HepG2 (cell line): ENCODE data around the gene KCTD5. TPM values are rescaled to one million over a fixed set of nuclear protein-coding genes. Genes with fewer than 3 reads are reported as not detected.

Experiments
- ATAC-seq: fragments of 200-7000 bp; cut with Tn5 transposase; 3 replicates; pipeline ENCODE4 v1.9.1; 2020; ENCODE audit warnings: mild to moderate bottlenecking, moderate library complexity
- BruUV-seq: library from RNA; stranded (reverse); fragments of 400-500 nt; replicated peaks from 2 replicates; lab custom pipeline; 2021; lab: Mats Ljungman, UMichigan
- CTCF ChIA-PET: fragments of 300-600 bp; formaldehyde crosslinking; extraction: SDS; loops from one replicate; lab custom pipeline; 2021; ENCODE audit warnings: low total read pairs, inconsistent platforms, low intra/inter-chr PET ratio; lab: Yijun Ruan, JAX
- POLR2A ChIA-PET: fragments of 350-600 bp; sonication (Branson Sonifier 250); formaldehyde crosslinking; loops from one replicate; lab custom pipeline; 2020; ENCODE audit warnings: antibody characterized with exemption, inconsistent platforms; lab: Yijun Ruan, JAX
- DNase-seq: peaks from one replicate; pipeline ENCODE4 v3.0.0-alpha.2; 2015; ENCODE audit warnings: low spot score
- FAIRE-seq: peaks from 3 replicates; lab custom pipeline; 2011; peaks lifted over from hg19 to GRCh38; lab: Jason Lieb, UNC
- H2AFZ ChIP-seq: one replicate; pipeline ENCODE4 v1.6.1; 2011; ENCODE audit warnings: low read length, inconsistent platforms
- H3K27ac ChIP-seq: fragments of 300-600 bp; 3 replicates; pipeline ENCODE4 v1.8.0; 2011; ENCODE audit warnings: mixed run types, mild to moderate bottlenecking, mixed read lengths, low read length, inconsistent platforms; ENCODE audit not compliant: insufficient read depth; ENCODE audit errors: extremely low read length
- H3K27me3 ChIP-seq, 2 experiments: fragments of 200-600 bp in 1 of 2; 2 replicates in 1 of 2; 3 replicates in 1 of 2; pipeline versions ENCODE4 v1.6.0 to v1.8.0; 2011; ENCODE audit warnings: low read length in 2 of 2, mild to moderate bottlenecking in 2 of 2, moderate library complexity in 2 of 2, inconsistent platforms in 1 of 2; ENCODE audit not compliant: insufficient read depth in 2 of 2, control insufficient read depth in 1 of 2
- H3K36me3 ChIP-seq, 2 experiments: fragments of 200-600 bp in 1 of 2; replicated peaks in 1 of 2; 2 replicates in 1 of 2; 3 replicates in 1 of 2; pipeline versions ENCODE4 v1.5.1 to v1.8.0; 2011; ENCODE audit warnings: low read length in 2 of 2, inconsistent platforms in 1 of 2; ENCODE audit not compliant: insufficient read depth in 2 of 2, control insufficient read depth in 1 of 2
- H3K4me1 ChIP-seq: 2 replicates; pipeline ENCODE4 v1.5.1; 2012; ENCODE audit warnings: low read length, inconsistent platforms; ENCODE audit not compliant: insufficient read depth
- H3K4me2 ChIP-seq: 2 replicates; pipeline ENCODE4 v1.6.0; 2011; ENCODE audit warnings: low read depth, low read length, inconsistent platforms
- H3K4me3 ChIP-seq, 3 experiments: fragments of 200-600 bp in 1 of 3; sonication (generic), shearing (Covaris generic) in 1 of 3; replicated peaks in 1 of 3; 2 replicates each; pipeline ENCODE4 v1.5.1; 2011 to 2016; ENCODE audit warnings: low read length in 3 of 3, inconsistent platforms in 2 of 3, low read depth in 2 of 3, mild to moderate bottlenecking in 2 of 3, control low read depth in 1 of 3, mixed read lengths in 1 of 3; ENCODE audit not compliant: insufficient read depth in 1 of 3
- H3K79me2 ChIP-seq: one replicate; pipeline ENCODE4 v1.6.1; 2011; ENCODE audit warnings: low read length, inconsistent platforms; ENCODE audit not compliant: insufficient read depth
- H3K9ac ChIP-seq: 2 replicates; pipeline ENCODE4 v1.6.0; 2011; ENCODE audit warnings: mild to moderate bottlenecking, low read depth, low read length, inconsistent platforms; ENCODE audit not compliant: insufficient read depth
- H3K9me3 ChIP-seq: 2 replicates; pipeline ENCODE4 v1.5.1; 2012; ENCODE audit warnings: mild to moderate bottlenecking, low read length
- H4K20me1 ChIP-seq: 2 replicates; pipeline ENCODE4 v1.6.0; 2011; ENCODE audit warnings: inconsistent platforms, mild to moderate bottlenecking, low read length, moderate library complexity; ENCODE audit not compliant: insufficient read depth
- AGO2 ChIP-seq: fragments of 200-400 bp; formaldehyde crosslinking; optimal IDR thresholded peaks from 2 replicates; pipeline ENCODE3; 2017; ENCODE audit warnings: mild to moderate bottlenecking, low read depth, low read length, moderate library complexity
- ASH2L ChIP-seq: fragments of 300-600, 200-600 bp; sonication (generic); IDR thresholded peaks from 2 replicates; pipeline ENCODE4 v1.7.0; 2017; ENCODE audit warnings: low read depth, mild to moderate bottlenecking, moderate library complexity, mixed read lengths, low read length; ENCODE audit not compliant: insufficient read length
- CHD4 ChIP-seq: fragments of 200-600 bp; sonication (generic); IDR thresholded peaks from 2 replicates; pipeline ENCODE4 v1.7.0; 2017; ENCODE audit warnings: mild to moderate bottlenecking, low read length, borderline replicate concordance
- KDM5B ChIP-seq: sonication (generic); formaldehyde crosslinking; IDR thresholded peaks from 2 replicates; pipeline ENCODE4 v1.4.0; 2020; ENCODE audit warnings: missing genetic modification reagents, mild to moderate bottlenecking, borderline replicate concordance
- MTA1 ChIP-seq: sonication (generic); formaldehyde crosslinking; IDR thresholded peaks from 2 replicates; pipeline ENCODE4 v1.4.0; 2020; ENCODE audit warnings: missing genetic modification reagents, mild to moderate bottlenecking, borderline replicate concordance
- RCOR2 ChIP-seq: IDR thresholded peaks from 2 replicates; pipeline ENCODE4 v1.6.1; 2016; ENCODE audit warnings: missing biosample characterization, missing genetic modification reagents
- SIN3A ChIP-seq: IDR thresholded peaks from 2 replicates; pipeline ENCODE4 v1.6.1; 2011; ENCODE audit warnings: low read depth, mild to moderate bottlenecking, control low read depth, low read length, borderline replicate concordance
- THAP11 ChIP-seq: IDR thresholded peaks from 2 replicates; pipeline ENCODE4 v1.6.1; 2016; ENCODE audit warnings: missing biosample characterization, missing genetic modification reagents
- ZBTB20 ChIP-seq: sonication (generic); formaldehyde crosslinking; IDR thresholded peaks from 2 replicates; pipeline ENCODE4 v1.8.1; 2023; ENCODE audit warnings: missing genetic modification reagents, low read depth, mild to moderate bottlenecking, borderline replicate concordance
- ZNF138 ChIP-seq: sonication (generic); formaldehyde crosslinking; IDR thresholded peaks from 2 replicates; pipeline ENCODE4 v1.5.0; 2020; ENCODE audit warnings: mild to moderate bottlenecking, low read depth, missing genetic modification reagents
- ZNF33B ChIP-seq: sonication (generic); formaldehyde crosslinking; IDR thresholded peaks from 2 replicates; pipeline ENCODE4 v1.5.1; 2020; ENCODE audit warnings: mild to moderate bottlenecking, missing genetic modification reagents
- ZSCAN20 ChIP-seq: sonication (generic); formaldehyde crosslinking; IDR thresholded peaks from 2 replicates; pipeline ENCODE4 v1.4.0; 2020; ENCODE audit warnings: missing genetic modification reagents, mild to moderate bottlenecking, borderline replicate concordance
- WGBS: methylation state at CpG from one replicate; pipeline ENCODE4 v1.1.6; 2017; ENCODE audit warnings: low lambda C conversion rate; 5-methylcytosine and 5-hydroxymethylcytosine counted together
- in situ Hi-C: cut with HindIII; loops from 2 replicates; pipeline ENCODE4 v1.10.0; 2017; ENCODE audit warnings: low pct_unique_long_range_greater_than_20kb; ENCODE audit not compliant: extremely low pct_ligation_motif_present
- intact Hi-C: fragments of 100-400 bp; cut with micrococcal nuclease; formaldehyde crosslinking; loops from one replicate; pipeline ENCODE4 v1.10.0; 2022; ENCODE audit not compliant: unreplicated experiment
- polyA plus RNA-seq, 8 experiments: library from polyadenylated mRNA; depleted of rRNA in 3 of 8; stranded (reverse) in 7 of 8; unstranded in 1 of 8; fragments of >200 nt; fragmentation: Illumina TruSeq in 4 of 8; extraction: Trizol in 4 of 8; gene quantifications; 2 replicates each; pipeline versions ENCODE4 v1.2.1 to v1.2.3, GENCODE V29; 2011 to 2016; ENCODE audit warnings: low read depth in 4 of 8, missing spikeins in 1 of 8, mixed read lengths in 1 of 8; ENCODE audit not compliant: insufficient read depth in 1 of 8
- total RNA-seq, 5 experiments: library from RNA; depleted of rRNA; stranded (reverse); fragments of >200 nt; fragmentation: Illumina TruSeq; extraction: Trizol; gene quantifications; 2 replicates each; pipeline ENCODE4 v1.2.3, GENCODE V29; 2016; ENCODE audit warnings: low read depth in 1 of 5
- TF ChIP-seq, protein P1 (sequence below): sonication (generic); formaldehyde crosslinking; IDR thresholded peaks from 2 replicates; pipeline ENCODE4 v1.4.0; 2020; ENCODE audit warnings: mild to moderate bottlenecking, missing genetic modification reagents
- TF ChIP-seq, protein P2 (sequence below): sonication (generic); formaldehyde crosslinking; IDR thresholded peaks from 2 replicates; pipeline ENCODE4 v1.4.0; 2020; ENCODE audit warnings: missing genetic modification reagents; ENCODE audit errors: not compliant biosample characterization

KCTD5 gene
- total and polyA plus RNA-seq, 2 of the 13 experiments (the other 11 are each of a cell fraction or from before 2014, with no cell fraction given) = 25.4 to 29.8 TPM

GRCh38 chr16:2702871-2703745 is 20.8 kb downstream of the KCTD5 start:
- Histone ChIP-seq H3K9me3 (no peaks in the 10 kb centered on the region), H3K4me1 (no peaks in the 10 kb centered on the region), H3K36me3 (peaks cover 41 to 45% of the 10 kb centered on the region in 2 experiments; a peak in 4 of 5 replicates), H3K9ac (no peak overlapping the region), H3K4me2 (no peak overlapping the region), H3K4me3 (no peak overlapping the region), H3K27me3 (no peaks in the 10 kb centered on the region), H2AFZ (no peak overlapping the region), H3K27ac (no peak overlapping the region), H3K79me2 (no peaks in the 10 kb centered on the region), H4K20me1 (no peaks in the 10 kb centered on the region)
- ATAC-seq (no peak), DNase-seq (no peak), FAIRE-seq (no peak)
- intact Hi-C loops (no loop called here), in situ Hi-C loops (no loop called here)
- WGBS = 93% methylated on average over 8 of the region's 28 CpGs
- no TSS peak for BruUV-seq
- TF ChIP-seq SIN3A = no peak
- no peak for TF ChIP-seq KDM5B
- TF ChIP-seq CHD4 = no peak
- no peak for TF ChIP-seq RCOR2 (CRISPR knock-in tag)
- TF ChIP-seq ZNF138 (CRISPR knock-in tag) = no peak
- peak; percentile 13 for TF ChIP-seq AGO2
- CTCF ChIA-PET = no interaction called here
- POLR2A ChIA-PET = no interaction called here

GRCh38 chr16:2704166-2704982 is 22.1 kb downstream of the KCTD5 start:
- in situ Hi-C loops (no loop called here), intact Hi-C loops (no loop called here)
- Histone ChIP-seq H3K4me2 (no peak overlapping the region), H3K27ac (no peak overlapping the region), H3K36me3 (peaks cover 38 to 47% of the 10 kb centered on the region in 2 experiments; a peak in 4 of 5 replicates), H3K9ac (no peak overlapping the region), H4K20me1 (no peaks in the 10 kb centered on the region), H3K79me2 (no peaks in the 10 kb centered on the region), H2AFZ (no peak overlapping the region), H3K4me3 (no peak overlapping the region), H3K4me1 (no peaks in the 10 kb centered on the region), H3K9me3 (no peaks in the 10 kb centered on the region), H3K27me3 (no peaks in the 10 kb centered on the region)
- ATAC-seq (no peak), DNase-seq (no peak), FAIRE-seq (no peak)
- BruUV-seq = no TSS peak
- WGBS = 93% methylated on average over 8 of the region's 33 CpGs
- POLR2A ChIA-PET = no interaction called here
- CTCF ChIA-PET = no interaction called here
- TF ChIP-seq ZSCAN20 (CRISPR knock-in tag) = no peak
- TF ChIP-seq, protein P1, sequence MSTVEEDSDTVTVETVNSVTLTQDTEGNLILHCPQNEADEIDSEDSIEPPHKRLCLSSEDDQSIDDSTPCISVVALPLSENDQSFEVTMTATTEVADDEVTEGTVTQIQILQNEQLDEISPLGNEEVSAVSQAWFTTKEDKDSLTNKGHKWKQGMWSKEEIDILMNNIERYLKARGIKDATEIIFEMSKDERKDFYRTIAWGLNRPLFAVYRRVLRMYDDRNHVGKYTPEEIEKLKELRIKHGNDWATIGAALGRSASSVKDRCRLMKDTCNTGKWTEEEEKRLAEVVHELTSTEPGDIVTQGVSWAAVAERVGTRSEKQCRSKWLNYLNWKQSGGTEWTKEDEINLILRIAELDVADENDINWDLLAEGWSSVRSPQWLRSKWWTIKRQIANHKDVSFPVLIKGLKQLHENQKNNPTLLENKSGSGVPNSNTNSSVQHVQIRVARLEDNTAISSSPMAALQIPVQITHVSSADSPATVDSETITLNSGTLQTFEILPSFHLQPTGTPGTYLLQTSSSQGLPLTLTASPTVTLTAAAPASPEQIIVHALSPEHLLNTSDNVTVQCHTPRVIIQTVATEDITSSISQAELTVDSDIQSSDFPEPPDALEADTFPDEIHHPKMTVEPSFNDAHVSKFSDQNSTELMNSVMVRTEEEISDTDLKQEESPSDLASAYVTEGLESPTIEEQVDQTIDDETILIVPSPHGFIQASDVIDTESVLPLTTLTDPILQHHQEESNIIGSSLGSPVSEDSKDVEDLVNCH (CRISPR knock-in tag) = no peak
- TF ChIP-seq MTA1 (CRISPR knock-in tag) = no peak
- TF ChIP-seq, protein P2, sequence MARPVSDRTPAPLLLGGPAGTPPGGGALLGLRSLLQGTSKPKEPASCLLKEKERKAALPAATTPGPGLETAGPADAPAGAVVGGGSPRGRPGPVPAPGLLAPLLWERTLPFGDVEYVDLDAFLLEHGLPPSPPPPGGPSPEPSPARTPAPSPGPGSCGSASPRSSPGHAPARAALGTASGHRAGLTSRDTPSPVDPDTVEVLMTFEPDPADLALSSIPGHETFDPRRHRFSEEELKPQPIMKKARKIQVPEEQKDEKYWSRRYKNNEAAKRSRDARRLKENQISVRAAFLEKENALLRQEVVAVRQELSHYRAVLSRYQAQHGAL (CRISPR knock-in tag) = no peak
- TF ChIP-seq ZNF33B (CRISPR knock-in tag) = no peak
- no peak for TF ChIP-seq ZBTB20 (CRISPR knock-in tag)
- no peak for TF ChIP-seq THAP11 (CRISPR knock-in tag)
- TF ChIP-seq ASH2L = no peak
